ENCODE results near the gene ACOT9.

The ACOT9 gene

GRCh38 chrX:23766650-23767551, 23.8 kb upstream of the ACOT9 start:
- H3K4me3 ChIP-seq (IDR thresholded peaks at IDR 0.05; ENCODE audit: insufficient read depth, low read depth, low read length) = no peak overlapping the region
- H3K9ac ChIP-seq = no peak overlapping the region
- H3K27ac ChIP-seq = no peak overlapping the region
- no peaks in the 10 kb centered on the region for H3K4me1 ChIP-seq (ENCODE audit: low read depth, poor library complexity, severe bottlenecking)
- no peaks in the 10 kb centered on the region for H3K36me3 ChIP-seq (ENCODE audit: insufficient read depth)
- H3K4me2 ChIP-seq = no peak overlapping the region
- no peaks in the 10 kb centered on the region for H3K79me2 ChIP-seq (ENCODE audit: insufficient read depth, low read depth)
- H4K20me1 ChIP-seq (ENCODE audit: insufficient read depth) = no peaks in the 10 kb centered on the region
- TF ChIP-seq CTCF (conservative IDR thresholded peaks at IDR 0.05; ENCODE audit: low read depth, low read length) = no peak
- H2AFZ ChIP-seq (ENCODE audit: low read depth) = no peak overlapping the region
- no peaks in the 10 kb centered on the region for H3K27me3 ChIP-seq (ENCODE audit: insufficient read depth, low read depth)

GRCh38 chrX:23765868-23766267, 22.8 kb upstream of the ACOT9 start:
- no peak overlapping the region for H3K27ac ChIP-seq
- no peak overlapping the region for H3K4me2 ChIP-seq
- no peak overlapping the region for H3K9ac ChIP-seq
- H3K4me1 ChIP-seq (ENCODE audit: low read depth, poor library complexity, severe bottlenecking) = no peaks in the 10 kb centered on the region
- no peaks in the 10 kb centered on the region for H3K27me3 ChIP-seq (ENCODE audit: insufficient read depth, low read depth)
- H3K79me2 ChIP-seq (ENCODE audit: insufficient read depth, low read depth) = no peaks in the 10 kb centered on the region
- no peaks in the 10 kb centered on the region for H3K36me3 ChIP-seq (ENCODE audit: insufficient read depth)
- no peak overlapping the region for H2AFZ ChIP-seq (ENCODE audit: low read depth)
- H4K20me1 ChIP-seq (ENCODE audit: insufficient read depth) = no peaks in the 10 kb centered on the region
- no peak for TF ChIP-seq CTCF (conservative IDR thresholded peaks at IDR 0.05; ENCODE audit: low read depth, low read length)
- H3K4me3 ChIP-seq (IDR thresholded peaks at IDR 0.05; ENCODE audit: insufficient read depth, low read depth, low read length) = no peak overlapping the region

GRCh38 chrX:23765449-23765848, 22.4 kb upstream of the ACOT9 start:
- no peak overlapping the region for H3K27ac ChIP-seq
- no peak for TF ChIP-seq CTCF (conservative IDR thresholded peaks at IDR 0.05; ENCODE audit: low read depth, low read length)
- H3K36me3 ChIP-seq (ENCODE audit: insufficient read depth) = no peaks in the 10 kb centered on the region
- H3K27me3 ChIP-seq (ENCODE audit: insufficient read depth, low read depth) = no peaks in the 10 kb centered on the region
- H3K79me2 ChIP-seq (ENCODE audit: insufficient read depth, low read depth) = no peaks in the 10 kb centered on the region
- no peak overlapping the region for H3K4me2 ChIP-seq
- H2AFZ ChIP-seq (ENCODE audit: low read depth) = no peak overlapping the region
- no peaks in the 10 kb centered on the region for H4K20me1 ChIP-seq (ENCODE audit: insufficient read depth)
- H3K4me3 ChIP-seq (IDR thresholded peaks at IDR 0.05; ENCODE audit: insufficient read depth, low read depth, low read length) = no peak overlapping the region
- no peaks in the 10 kb centered on the region for H3K4me1 ChIP-seq (ENCODE audit: low read depth, poor library complexity, severe bottlenecking)
- H3K9ac ChIP-seq = no peak overlapping the region

- Histone ChIP-seq H3K4me3 (IDR thresholded peaks at IDR 0.05; ENCODE audit: insufficient read depth, low read depth, low read length) (no peak overlapping the region), H3K79me2 (ENCODE audit: insufficient read depth, low read depth) (no peaks in the 10 kb centered on the region), H3K27ac (no peak overlapping the region), H3K9ac (no peak overlapping the region), H4K20me1 (ENCODE audit: insufficient read depth) (no peaks in the 10 kb centered on the region), H3K4me1 (ENCODE audit: low read depth, poor library complexity, severe bottlenecking) (no peaks in the 10 kb centered on the region), H2AFZ (ENCODE audit: low read depth) (no peak overlapping the region), H3K27me3 (ENCODE audit: insufficient read depth, low read depth) (no peaks in the 10 kb centered on the region), H3K4me2 (no peak overlapping the region), H3K36me3 (ENCODE audit: insufficient read depth) (no peaks in the 10 kb centered on the region)
- no peak for TF ChIP-seq CTCF (conservative IDR thresholded peaks at IDR 0.05; ENCODE audit: low read depth, low read length)
Measured at GRCh38 chrX:23764188-23764984, 21.3 kb upstream of the ACOT9 start.

All from KMS-11 (cell line).